Measurements from ENCODE around the gene SEMA4F.

DNA sequence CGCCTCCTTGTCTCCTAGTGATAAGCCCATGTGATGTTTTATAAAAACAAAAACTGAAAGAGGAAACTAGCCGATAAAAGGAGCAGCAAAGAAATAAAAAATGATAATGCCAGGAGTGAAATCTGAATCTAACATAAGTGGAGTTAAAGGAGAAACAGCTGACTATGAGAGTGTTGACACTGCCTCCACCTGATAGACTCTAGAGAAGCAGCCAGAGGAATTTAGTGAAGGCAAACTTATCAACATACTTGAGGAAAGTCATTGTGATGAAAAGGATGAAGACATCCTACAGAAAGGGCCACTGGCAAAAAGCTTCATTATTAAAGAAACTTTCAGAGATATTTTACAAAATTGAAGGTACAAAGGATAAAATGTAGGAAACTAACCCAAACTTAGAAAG, 7.8 kb upstream of the SEMA4F start:
- TF ChIP-seq, protein P1, sequence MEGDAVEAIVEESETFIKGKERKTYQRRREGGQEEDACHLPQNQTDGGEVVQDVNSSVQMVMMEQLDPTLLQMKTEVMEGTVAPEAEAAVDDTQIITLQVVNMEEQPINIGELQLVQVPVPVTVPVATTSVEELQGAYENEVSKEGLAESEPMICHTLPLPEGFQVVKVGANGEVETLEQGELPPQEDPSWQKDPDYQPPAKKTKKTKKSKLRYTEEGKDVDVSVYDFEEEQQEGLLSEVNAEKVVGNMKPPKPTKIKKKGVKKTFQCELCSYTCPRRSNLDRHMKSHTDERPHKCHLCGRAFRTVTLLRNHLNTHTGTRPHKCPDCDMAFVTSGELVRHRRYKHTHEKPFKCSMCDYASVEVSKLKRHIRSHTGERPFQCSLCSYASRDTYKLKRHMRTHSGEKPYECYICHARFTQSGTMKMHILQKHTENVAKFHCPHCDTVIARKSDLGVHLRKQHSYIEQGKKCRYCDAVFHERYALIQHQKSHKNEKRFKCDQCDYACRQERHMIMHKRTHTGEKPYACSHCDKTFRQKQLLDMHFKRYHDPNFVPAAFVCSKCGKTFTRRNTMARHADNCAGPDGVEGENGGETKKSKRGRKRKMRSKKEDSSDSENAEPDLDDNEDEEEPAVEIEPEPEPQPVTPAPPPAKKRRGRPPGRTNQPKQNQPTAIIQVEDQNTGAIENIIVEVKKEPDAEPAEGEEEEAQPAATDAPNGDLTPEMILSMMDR (IDR thresholded peaks at IDR 0.05; ENCODE audit: poor library complexity): no peak
- no peak for TF ChIP-seq EZH2 (IDR thresholded peaks at IDR 0.05; ENCODE audit: borderline replicate concordance)
